IMR-90 (cell line): ENCODE measurements around the gene PUDP. TPM values are rescaled to one million over a fixed set of nuclear protein-coding genes. Genes with fewer than 3 reads are reported as not detected.

Source experiments
- ATAC-seq: fragments of 200-7000 bp; cut with Tn5 transposase; 2 replicates; pipeline ENCODE4 v1.9.1; 2020; ENCODE audit warnings: low read depth, mild to moderate bottlenecking, moderate library complexity
- BruUV-seq: library from RNA; stranded (reverse); fragments of 400-500 nt; replicated peaks from 2 replicates; lab custom pipeline; 2021; lab: Mats Ljungman, UMichigan
- CTCF ChIA-PET: fragments of 300-600 bp; formaldehyde crosslinking; extraction: SDS; loops from one replicate; lab custom pipeline; 2021; ENCODE audit warnings: antibody characterized with exemption; lab: Yijun Ruan, JAX
- POLR2A ChIA-PET: fragments of 300-600 bp; sonication (Branson Sonifier 250); formaldehyde crosslinking; loops from one replicate; lab custom pipeline; 2022; ENCODE audit warnings: antibody characterized with exemption; ENCODE audit not compliant: unreplicated experiment; lab: Charles Lee
- DNase-seq: peaks from one replicate; pipeline ENCODE4 v3.0.0; 2013
- H2AFZ ChIP-seq: replicated peaks from 2 replicates; pipeline ENCODE3; 2013; ENCODE audit warnings: low read length, mild to moderate bottlenecking; ENCODE audit not compliant: poor library complexity
- H2AK5ac ChIP-seq: 2 replicates; pipeline ENCODE4 v1.6.1; 2013; ENCODE audit warnings: low read depth, low read length, inconsistent platforms
- H2AK9ac ChIP-seq: replicated peaks from 2 replicates; pipeline ENCODE3; 2013; ENCODE audit warnings: mild to moderate bottlenecking, low read depth, low read length, moderate library complexity; ENCODE audit not compliant: poor library complexity
- H2BK120ac ChIP-seq: 2 replicates; pipeline ENCODE4 v1.6.1; 2013; ENCODE audit warnings: low read depth, low read length, inconsistent platforms
- H2BK15ac ChIP-seq: 3 replicates; pipeline ENCODE4 v1.6.1; 2013; ENCODE audit warnings: low read depth, low read length, inconsistent platforms
- H2BK20ac ChIP-seq: 2 replicates; pipeline ENCODE4 v1.6.1; 2013; ENCODE audit warnings: low read depth, mild to moderate bottlenecking, inconsistent platforms, low read length, moderate library complexity
- H2BK5ac ChIP-seq: 2 replicates; pipeline ENCODE4 v1.6.1; 2013; ENCODE audit warnings: mild to moderate bottlenecking, low read depth, low read length, inconsistent platforms; ENCODE audit not compliant: poor library complexity, severe bottlenecking
- H3K14ac ChIP-seq: replicated peaks from 2 replicates; pipeline ENCODE4 v1.6.1; 2013; ENCODE audit warnings: low read depth, low read length, inconsistent platforms
- H3K18ac ChIP-seq: 2 replicates; pipeline ENCODE4 v1.6.1; 2013; ENCODE audit warnings: low read depth, low read length, control low read depth
- H3K23ac ChIP-seq: 2 replicates; pipeline ENCODE4 v1.6.1; 2013; ENCODE audit warnings: low read depth, low read length, inconsistent platforms
- H3K27ac ChIP-seq: 2 replicates; pipeline ENCODE4 v1.5.1; 2013; ENCODE audit warnings: mild to moderate bottlenecking, control low read depth, low read length; ENCODE audit not compliant: insufficient read depth
- H3K27me3 ChIP-seq: 2 replicates; pipeline ENCODE4 v1.6.1; 2013; ENCODE audit warnings: low read length; ENCODE audit not compliant: control insufficient read depth, insufficient read depth
- H3K36me3 ChIP-seq: 2 replicates; pipeline ENCODE4 v1.6.1; 2013; ENCODE audit warnings: low read length, mixed read lengths; ENCODE audit not compliant: control insufficient read depth, insufficient read depth
- H3K4ac ChIP-seq: 2 replicates; pipeline ENCODE4 v1.6.1; 2013; ENCODE audit warnings: low read depth, low read length, inconsistent platforms
- H3K4me1 ChIP-seq: 2 replicates; pipeline ENCODE4 v1.6.1; 2013; ENCODE audit warnings: low read length, mixed read lengths; ENCODE audit not compliant: control insufficient read depth, insufficient read depth
- H3K4me2 ChIP-seq: 2 replicates; pipeline ENCODE4 v1.6.1; 2013; ENCODE audit warnings: low read depth, mild to moderate bottlenecking, control low read depth, low read length, moderate library complexity
- H3K4me3 ChIP-seq: 2 replicates; pipeline ENCODE4 v1.5.1; 2013; ENCODE audit warnings: low read depth, mild to moderate bottlenecking, control low read depth, low read length, moderate library complexity; ENCODE audit not compliant: insufficient read depth
- H3K56ac ChIP-seq: 2 replicates; pipeline ENCODE4 v1.6.1; 2013; ENCODE audit warnings: low read length, inconsistent platforms; ENCODE audit not compliant: insufficient read depth; ENCODE audit errors: extremely low read depth
- H3K79me1 ChIP-seq, 2 experiments: 2 replicates each; pipeline ENCODE4 v1.6.1; 2013; ENCODE audit warnings: low read length in 2 of 2, inconsistent platforms in 1 of 2, low read depth in 1 of 2
- H3K9ac ChIP-seq: 2 replicates; pipeline ENCODE4 v1.6.1; 2013; ENCODE audit warnings: low read depth, low read length, control low read depth
- H3K9me1 ChIP-seq: 2 replicates; pipeline ENCODE4 v1.6.1; 2013; ENCODE audit warnings: low read length, inconsistent platforms; ENCODE audit not compliant: insufficient read depth
- H3K9me3 ChIP-seq: 2 replicates; pipeline ENCODE4 v1.6.1; 2013; ENCODE audit warnings: low read length; ENCODE audit not compliant: control insufficient read depth, insufficient read depth
- H4K20me1 ChIP-seq: 2 replicates; pipeline ENCODE4 v1.6.1; 2013; ENCODE audit warnings: low read length, inconsistent platforms; ENCODE audit not compliant: insufficient read depth
- H4K5ac ChIP-seq: 2 replicates; pipeline ENCODE4 v1.6.1; 2013; ENCODE audit warnings: mild to moderate bottlenecking, low read depth, low read length, control low read depth
- H4K8ac ChIP-seq, 2 experiments: 2 replicates each; pipeline ENCODE4 v1.6.1; 2013; ENCODE audit warnings: low read depth in 2 of 2, low read length in 2 of 2, control low read depth in 1 of 2, inconsistent platforms in 1 of 2
- H4K91ac ChIP-seq: 2 replicates; pipeline ENCODE4 v1.6.1; 2013; ENCODE audit warnings: low read depth, low read length, inconsistent platforms; ENCODE audit not compliant: insufficient read depth
- BHLHE40 ChIP-seq: fragments of 150-350 bp; IDR thresholded peaks from 2 replicates; pipeline ENCODE4 v1.6.1; 2016; ENCODE audit warnings: mild to moderate bottlenecking, low read depth, low read length
- CEBPB ChIP-seq: IDR thresholded peaks from 2 replicates; pipeline ENCODE4 v1.6.1; 2012; ENCODE audit warnings: low read depth, low read length, improper control_type of control experiment
- CHD1 ChIP-seq: IDR thresholded peaks from 2 replicates; pipeline ENCODE4 v1.6.1; 2012; ENCODE audit warnings: low read depth, low read length, improper control_type of control experiment
- FOS ChIP-seq: fragments of 150-350 bp; IDR thresholded peaks from 2 replicates; pipeline ENCODE4 v1.6.1; 2016; ENCODE audit warnings: low read depth, low read length
- MAFK ChIP-seq: IDR thresholded peaks from 2 replicates; pipeline ENCODE4 v1.6.1; 2012; ENCODE audit warnings: low read depth, low read length, improper control_type of control experiment
- MAZ ChIP-seq: IDR thresholded peaks from 2 replicates; pipeline ENCODE4 v1.6.1; 2012; ENCODE audit warnings: low read depth, mild to moderate bottlenecking, low read length, improper control_type of control experiment, moderate library complexity, borderline replicate concordance
- MXI1 ChIP-seq: IDR thresholded peaks from 2 replicates; pipeline ENCODE4 v1.6.1; 2012; ENCODE audit warnings: low read depth, mild to moderate bottlenecking, low read length, moderate library complexity, borderline replicate concordance
- NFE2L2 ChIP-seq: fragments of 150-350 bp; IDR thresholded peaks from 2 replicates; pipeline ENCODE4 v1.6.1; 2016; ENCODE audit warnings: low read depth, mild to moderate bottlenecking, low read length
- POLR2A ChIP-seq: IDR thresholded peaks from 2 replicates; pipeline ENCODE4 v1.6.1; 2012; ENCODE audit warnings: mild to moderate bottlenecking, low read depth, low read length
- RAD21 ChIP-seq: IDR thresholded peaks from 2 replicates; pipeline ENCODE4 v1.6.1; 2012; ENCODE audit warnings: low read length, improper control_type of control experiment
- RCOR1 ChIP-seq: IDR thresholded peaks from 2 replicates; pipeline ENCODE4 v1.6.1; 2012; ENCODE audit warnings: mild to moderate bottlenecking, low read length, improper control_type of control experiment; ENCODE audit not compliant: insufficient replicate concordance
- RFX5 ChIP-seq: IDR thresholded peaks from 2 replicates; pipeline ENCODE4 v1.8.0; 2012; ENCODE audit warnings: low read depth, mild to moderate bottlenecking, low read length, moderate library complexity
- SMC3 ChIP-seq: fragments of 150-350 bp; IDR thresholded peaks from 2 replicates; pipeline ENCODE4 v1.6.1; 2016; ENCODE audit warnings: low read depth, mild to moderate bottlenecking, antibody characterized with exemption, low read length, moderate library complexity
- WGBS, 2 experiments: methylation state at CpG; one replicate each; pipeline versions ENCODE4 v1.1.5 to v1.1.7; 2013; ENCODE audit warnings: missing lambda C conversion rate in 2 of 2; ENCODE audit not compliant: insufficient read length in 1 of 2; ENCODE audit errors: extremely low coverage in 2 of 2; 5-methylcytosine and 5-hydroxymethylcytosine counted together
- dilution Hi-C: fragments of 300-500 bp; cut with HindIII; formaldehyde crosslinking; loops from one replicate; pipeline ENCODE4 v1.14.3; 2018; ENCODE audit warnings: low sequenced_read_pairs; ENCODE audit not compliant: unreplicated experiment
- in situ Hi-C: fragments of 300-500 bp; cut with MboI; formaldehyde crosslinking; loops from 3 replicates; pipeline ENCODE4 v1.14.3; 2019; ENCODE audit warnings: low sequenced_read_pairs, inconsistent platforms, mixed read lengths
- intact Hi-C: fragments of 100-400 bp; cut with micrococcal nuclease; formaldehyde crosslinking; loops from 2 replicates; pipeline ENCODE4 v1.10.0; 2022
- polyA plus RNA-seq, 3 experiments: library from polyadenylated mRNA; depleted of rRNA; stranded (reverse); fragments of >200 nt; gene quantifications; 2 replicates each; pipeline ENCODE4 v1.2.3, GENCODE V29; 2012; ENCODE audit warnings: low replicate concordance in 1 of 3
- total RNA-seq: library from RNA; depleted of rRNA; stranded (reverse); fragments of >200 nt; gene quantifications from 2 replicates; pipeline ENCODE4 v1.2.3, GENCODE V29; 2012
- TF ChIP-seq, protein P1 (sequence below): conservative IDR thresholded peaks from 2 replicates; pipeline ENCODE4 v1.5.1; 2012; ENCODE audit warnings: mild to moderate bottlenecking, low read depth, low read length, improper control_type of control experiment
- TF ChIP-seq, protein P2 (sequence below): fragments of 150-350 bp; IDR thresholded peaks from 2 replicates; pipeline ENCODE4 v1.6.1; 2017; ENCODE audit warnings: mild to moderate bottlenecking, antibody characterized with exemption, low read length, low read depth
- TF ChIP-seq, protein P3 (sequence below): fragments of 150-350 bp; IDR thresholded peaks from 2 replicates; pipeline ENCODE4 v1.6.1; 2016; ENCODE audit warnings: low read depth, mild to moderate bottlenecking, low read length, moderate library complexity, borderline replicate concordance

The PUDP gene
- total and polyA plus RNA-seq, 2 of the 4 experiments (the other 2 are of a cell fraction), result 22.2 to 28.6 TPM

DNA sequence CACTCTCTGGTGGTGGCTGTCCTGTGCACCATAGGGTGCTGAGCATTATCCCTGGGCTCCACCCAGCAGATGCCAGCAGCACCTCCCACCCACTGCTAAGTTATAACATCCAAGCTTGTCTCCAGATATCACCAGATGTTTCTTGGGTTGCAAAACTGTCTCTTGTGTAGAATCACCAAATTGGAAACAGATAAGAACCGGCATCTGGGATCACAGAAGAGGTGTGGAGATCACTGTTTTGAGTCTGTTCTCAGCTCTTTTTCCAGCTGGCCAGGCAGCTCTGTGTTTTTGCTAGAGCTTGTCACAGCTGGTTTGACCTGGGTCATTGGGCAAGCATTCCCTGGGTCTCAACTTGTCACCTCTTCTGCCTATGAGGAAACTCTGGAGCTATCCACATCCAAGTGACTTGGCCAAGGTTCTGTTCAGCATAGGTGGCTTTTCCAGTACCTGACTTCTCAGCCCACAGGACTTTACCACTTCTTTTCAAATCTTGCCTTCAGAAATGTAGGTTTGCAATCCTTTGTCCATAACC, 15.3 kb upstream of the PUDP start:
- no peak overlapping the region for H2BK15ac ChIP-seq
- no peak overlapping the region for H2AK5ac ChIP-seq
- no peak overlapping the region for H3K9ac ChIP-seq
- H3K27ac ChIP-seq, result no peak overlapping the region
- intact Hi-C loops (no loop called here), in situ Hi-C loops (no loop called here), dilution Hi-C loops (no loop called here)
- BruUV-seq, result no TSS peak
- H2AK9ac ChIP-seq, result no peak overlapping the region
- no peak overlapping the region for H2BK120ac ChIP-seq
- no peaks in the 10 kb centered on the region for H3K9me1 ChIP-seq
- H4K5ac ChIP-seq, result no peak overlapping the region
- ChIA-PET CTCF (no interaction called here), POLR2A (no interaction called here)
- no peak overlapping the region for H2BK20ac ChIP-seq
- no peak overlapping the region for H3K4me3 ChIP-seq
- no peaks in the 10 kb centered on the region for H3K79me1 ChIP-seq
- TF ChIP-seq MAZ (no peak), RFX5 (no peak), SMC3 (no peak), BHLHE40 (no peak), CEBPB (no peak), RCOR1 (no peak), POLR2A (no peak), RAD21 (no peak), FOS (no peak), NFE2L2 (no peak), CHD1 (no peak), MXI1 (no peak), MAFK (no peak)
- TF ChIP-seq, protein P1, sequence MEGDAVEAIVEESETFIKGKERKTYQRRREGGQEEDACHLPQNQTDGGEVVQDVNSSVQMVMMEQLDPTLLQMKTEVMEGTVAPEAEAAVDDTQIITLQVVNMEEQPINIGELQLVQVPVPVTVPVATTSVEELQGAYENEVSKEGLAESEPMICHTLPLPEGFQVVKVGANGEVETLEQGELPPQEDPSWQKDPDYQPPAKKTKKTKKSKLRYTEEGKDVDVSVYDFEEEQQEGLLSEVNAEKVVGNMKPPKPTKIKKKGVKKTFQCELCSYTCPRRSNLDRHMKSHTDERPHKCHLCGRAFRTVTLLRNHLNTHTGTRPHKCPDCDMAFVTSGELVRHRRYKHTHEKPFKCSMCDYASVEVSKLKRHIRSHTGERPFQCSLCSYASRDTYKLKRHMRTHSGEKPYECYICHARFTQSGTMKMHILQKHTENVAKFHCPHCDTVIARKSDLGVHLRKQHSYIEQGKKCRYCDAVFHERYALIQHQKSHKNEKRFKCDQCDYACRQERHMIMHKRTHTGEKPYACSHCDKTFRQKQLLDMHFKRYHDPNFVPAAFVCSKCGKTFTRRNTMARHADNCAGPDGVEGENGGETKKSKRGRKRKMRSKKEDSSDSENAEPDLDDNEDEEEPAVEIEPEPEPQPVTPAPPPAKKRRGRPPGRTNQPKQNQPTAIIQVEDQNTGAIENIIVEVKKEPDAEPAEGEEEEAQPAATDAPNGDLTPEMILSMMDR, result no peak
- TF ChIP-seq, protein P2, sequence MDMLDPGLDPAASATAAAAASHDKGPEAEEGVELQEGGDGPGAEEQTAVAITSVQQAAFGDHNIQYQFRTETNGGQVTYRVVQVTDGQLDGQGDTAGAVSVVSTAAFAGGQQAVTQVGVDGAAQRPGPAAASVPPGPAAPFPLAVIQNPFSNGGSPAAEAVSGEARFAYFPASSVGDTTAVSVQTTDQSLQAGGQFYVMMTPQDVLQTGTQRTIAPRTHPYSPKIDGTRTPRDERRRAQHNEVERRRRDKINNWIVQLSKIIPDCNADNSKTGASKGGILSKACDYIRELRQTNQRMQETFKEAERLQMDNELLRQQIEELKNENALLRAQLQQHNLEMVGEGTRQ, result no peak
- TF ChIP-seq, protein P3, sequence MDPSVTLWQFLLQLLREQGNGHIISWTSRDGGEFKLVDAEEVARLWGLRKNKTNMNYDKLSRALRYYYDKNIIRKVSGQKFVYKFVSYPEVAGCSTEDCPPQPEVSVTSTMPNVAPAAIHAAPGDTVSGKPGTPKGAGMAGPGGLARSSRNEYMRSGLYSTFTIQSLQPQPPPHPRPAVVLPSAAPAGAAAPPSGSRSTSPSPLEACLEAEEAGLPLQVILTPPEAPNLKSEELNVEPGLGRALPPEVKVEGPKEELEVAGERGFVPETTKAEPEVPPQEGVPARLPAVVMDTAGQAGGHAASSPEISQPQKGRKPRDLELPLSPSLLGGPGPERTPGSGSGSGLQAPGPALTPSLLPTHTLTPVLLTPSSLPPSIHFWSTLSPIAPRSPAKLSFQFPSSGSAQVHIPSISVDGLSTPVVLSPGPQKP, result no peak
- H3K14ac ChIP-seq, result no peak overlapping the region
- H3K36me3 ChIP-seq, result no peaks in the 10 kb centered on the region
- H3K4me1 ChIP-seq, result no peaks in the 10 kb centered on the region
- H3K4ac ChIP-seq, result no peak overlapping the region
- no peak for DNase-seq
- ATAC-seq, result no peak
- H4K8ac ChIP-seq, result no peak overlapping the region
- no peak overlapping the region for H2AFZ ChIP-seq
- no peaks in the 10 kb centered on the region for H3K9me3 ChIP-seq
- H3K23ac ChIP-seq, result no peak overlapping the region
- no peak overlapping the region for H3K18ac ChIP-seq
- no CpG with 5 or more reads among the region's 1 CpG for WGBS, 2 experiments
- H4K91ac ChIP-seq, result no peak overlapping the region
- peaks cover 2% of the 10 kb centered on the region; the same call in 1 of the 2 replicates for H3K27me3 ChIP-seq
- no peaks in the 10 kb centered on the region for H4K20me1 ChIP-seq
- no peak overlapping the region for H3K56ac ChIP-seq
- no peak overlapping the region for H3K4me2 ChIP-seq
- H2BK5ac ChIP-seq, result no peak overlapping the region
